DOHH2 (cell line): ENCODE measurements around the gene KLF2.

Experiments used
- H3F3A ChIP-seq: fragments of 200-600 bp; sonication (generic), shearing (Covaris generic); 2 replicates; pipeline ENCODE4 v1.6.0; 2016; ENCODE audit warnings: antibody characterized with exemption, mild to moderate bottlenecking; ENCODE audit not compliant: control insufficient read depth, insufficient read depth
- H3K27ac ChIP-seq: fragments of 200-600 bp; sonication (generic); 2 replicates; pipeline ENCODE4 v1.5.1; 2014; ENCODE audit warnings: low read depth, mild to moderate bottlenecking, low read length, moderate library complexity
- H3K27me3 ChIP-seq: fragments of 200-600 bp; sonication (generic); 2 replicates; pipeline ENCODE4 v1.6.1; 2014; ENCODE audit warnings: mild to moderate bottlenecking, low read length, mixed read lengths; ENCODE audit not compliant: control insufficient read depth
- H3K36me3 ChIP-seq: fragments of 200-600 bp; sonication (generic); 2 replicates; pipeline ENCODE4 v1.6.1; 2014; ENCODE audit warnings: mild to moderate bottlenecking, low read length, moderate library complexity, mixed read lengths; ENCODE audit not compliant: control insufficient read depth
- H3K4me1 ChIP-seq: fragments of 200-600 bp; sonication (generic); 2 replicates; pipeline ENCODE4 v1.6.1; 2014; ENCODE audit warnings: mild to moderate bottlenecking, low read length, mixed read lengths; ENCODE audit not compliant: control insufficient read depth
- H3K4me2 ChIP-seq: fragments of 200-600 bp; sonication (generic); 2 replicates; pipeline ENCODE4 v1.6.0; 2014; ENCODE audit warnings: mild to moderate bottlenecking, low read length, moderate library complexity
- H3K4me3 ChIP-seq: fragments of 200-600 bp; sonication (generic); 2 replicates; pipeline ENCODE4 v1.5.1; 2014; ENCODE audit warnings: mild to moderate bottlenecking, low read length, mixed read lengths
- H3K79me2 ChIP-seq: fragments of 200-600 bp; sonication (generic); 2 replicates; pipeline ENCODE4 v1.6.1; 2014; ENCODE audit warnings: mild to moderate bottlenecking, low read length, mixed read lengths; ENCODE audit not compliant: control insufficient read depth
- H3K9me2 ChIP-seq: fragments of 200-600 bp; sonication (generic); replicated peaks from 2 replicates; pipeline ENCODE4 v1.6.1; 2014; ENCODE audit warnings: mild to moderate bottlenecking, low read length, mixed read lengths; ENCODE audit not compliant: control insufficient read depth
- H3K9me3 ChIP-seq: fragments of 200-600 bp; sonication (generic); 2 replicates; pipeline ENCODE4 v1.6.1; 2014; ENCODE audit warnings: antibody characterized with exemption, low read length, mixed read lengths; ENCODE audit not compliant: control insufficient read depth, insufficient read depth
- H4K20me1 ChIP-seq: fragments of 200-600 bp; sonication (generic); 2 replicates; pipeline ENCODE4 v1.6.0; 2014; ENCODE audit warnings: low read depth, mild to moderate bottlenecking, antibody characterized with exemption, low read length, moderate library complexity; ENCODE audit not compliant: control insufficient read depth, insufficient read depth
- EZH2phosphoT487 ChIP-seq: fragments of 200-600 bp; sonication (generic); IDR thresholded peaks from 2 replicates; pipeline ENCODE4 v1.6.1; 2017; ENCODE audit warnings: borderline replicate concordance, mild to moderate bottlenecking, antibody characterized with exemption, low read length, moderate library complexity, mixed read lengths
- TF ChIP-seq, protein P1 (sequence below): fragments of 200-600 bp; sonication (generic); IDR thresholded peaks from one replicate; pipeline ENCODE4 v1.5.1; 2014; ENCODE audit warnings: antibody characterized with exemption, mild to moderate bottlenecking, low read depth, low read length; ENCODE audit not compliant: poor library complexity, severe bottlenecking

KLF2 gene

DNA sequence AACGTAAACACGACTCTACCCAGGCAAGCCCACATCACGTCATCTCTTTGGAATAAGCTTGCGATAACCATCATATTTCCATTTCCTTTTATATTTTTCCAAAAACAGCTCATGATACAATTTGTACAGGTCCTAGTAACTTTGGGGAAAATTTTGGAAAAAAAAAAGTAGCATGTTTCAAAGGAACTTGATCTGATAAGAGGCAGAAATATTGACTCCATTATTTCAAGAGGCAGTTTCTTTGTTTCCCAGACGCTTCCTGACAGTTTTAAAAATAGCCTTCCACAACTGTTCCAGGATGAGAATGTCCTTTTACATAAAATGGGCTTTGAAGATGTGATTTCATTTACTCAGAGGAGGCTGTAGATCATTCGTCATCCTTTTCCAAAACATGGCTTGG, 23.1 kb downstream of the KLF2 start:
- Histone ChIP-seq H3K9me3 (no peaks in the 10 kb centered on the region), H3K36me3 (no peaks in the 10 kb centered on the region), H3F3A (peaks cover 2% of the 10 kb centered on the region; the same call in 1 of the 2 replicates), H3K27me3 (0 out of 2 replicates have a peak, but pooled peaks cover 3% of the 10 kb centered on the region), H3K4me2 (no peak overlapping the region), H3K79me2 (no peaks in the 10 kb centered on the region), H3K9me2 (no peaks in the 10 kb centered on the region), H3K4me3 (no peak overlapping the region), H3K4me1 (peaks cover 6% of the 10 kb centered on the region), H3K27ac (no peak overlapping the region), H4K20me1 (no peaks in the 10 kb centered on the region; the same call in 1 of the 2 replicates)
- TF ChIP-seq, protein P1, sequence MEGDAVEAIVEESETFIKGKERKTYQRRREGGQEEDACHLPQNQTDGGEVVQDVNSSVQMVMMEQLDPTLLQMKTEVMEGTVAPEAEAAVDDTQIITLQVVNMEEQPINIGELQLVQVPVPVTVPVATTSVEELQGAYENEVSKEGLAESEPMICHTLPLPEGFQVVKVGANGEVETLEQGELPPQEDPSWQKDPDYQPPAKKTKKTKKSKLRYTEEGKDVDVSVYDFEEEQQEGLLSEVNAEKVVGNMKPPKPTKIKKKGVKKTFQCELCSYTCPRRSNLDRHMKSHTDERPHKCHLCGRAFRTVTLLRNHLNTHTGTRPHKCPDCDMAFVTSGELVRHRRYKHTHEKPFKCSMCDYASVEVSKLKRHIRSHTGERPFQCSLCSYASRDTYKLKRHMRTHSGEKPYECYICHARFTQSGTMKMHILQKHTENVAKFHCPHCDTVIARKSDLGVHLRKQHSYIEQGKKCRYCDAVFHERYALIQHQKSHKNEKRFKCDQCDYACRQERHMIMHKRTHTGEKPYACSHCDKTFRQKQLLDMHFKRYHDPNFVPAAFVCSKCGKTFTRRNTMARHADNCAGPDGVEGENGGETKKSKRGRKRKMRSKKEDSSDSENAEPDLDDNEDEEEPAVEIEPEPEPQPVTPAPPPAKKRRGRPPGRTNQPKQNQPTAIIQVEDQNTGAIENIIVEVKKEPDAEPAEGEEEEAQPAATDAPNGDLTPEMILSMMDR: no peak
- TF ChIP-seq EZH2phosphoT487: no peak

DNA sequence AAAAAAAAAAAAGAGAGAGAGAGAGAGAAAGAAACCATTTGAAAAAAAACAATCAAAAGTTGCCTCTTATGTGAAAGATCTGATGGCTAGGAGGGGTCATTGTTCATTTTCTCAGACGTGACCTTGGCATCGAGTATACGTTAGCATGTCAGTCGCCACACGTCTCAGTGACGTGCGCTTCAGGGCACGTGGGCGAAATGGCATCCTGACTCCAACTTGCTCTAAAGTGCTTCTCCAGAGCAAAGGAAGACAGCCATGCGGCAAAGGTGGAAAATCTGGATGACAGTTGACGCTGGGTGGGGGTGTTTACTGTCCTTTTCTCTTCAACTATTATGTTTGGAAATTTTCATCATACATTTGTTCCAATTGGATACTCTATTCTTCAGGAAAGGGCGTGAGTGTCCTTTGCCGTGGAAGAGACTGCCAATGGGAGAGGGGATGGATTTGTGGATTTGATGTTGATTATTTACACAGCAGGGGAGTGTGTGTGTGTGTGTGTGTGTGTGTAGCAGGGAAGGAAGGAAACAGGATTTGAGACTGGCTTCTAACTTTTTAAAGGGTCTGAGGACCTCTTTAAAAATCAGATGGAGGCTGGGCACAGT, 25.0 kb downstream of the KLF2 start:
- TF ChIP-seq, protein P1: no peak
- no peak for TF ChIP-seq EZH2phosphoT487
- no peaks in the 10 kb centered on the region for H3K9me2 ChIP-seq
- no peaks in the 10 kb centered on the region for H3K79me2 ChIP-seq
- H3K4me1 ChIP-seq: peaks cover 5% of the 10 kb centered on the region; the same call in 1 of the 2 replicates
- 0 out of 2 replicates have a peak, but pooled peaks cover 2% of the 10 kb centered on the region for H3F3A ChIP-seq
- H3K9me3 ChIP-seq: no peaks in the 10 kb centered on the region
- no peaks in the 10 kb centered on the region for H3K36me3 ChIP-seq
- H3K27ac ChIP-seq: no peak overlapping the region
- H3K27me3 ChIP-seq: 0 out of 2 replicates have a peak, but pooled peaks cover 3% of the 10 kb centered on the region
- no peak overlapping the region for H3K4me2 ChIP-seq
- H3K4me3 ChIP-seq: no peak overlapping the region
- no peaks in the 10 kb centered on the region; the same call in 1 of the 2 replicates for H4K20me1 ChIP-seq

DNA sequence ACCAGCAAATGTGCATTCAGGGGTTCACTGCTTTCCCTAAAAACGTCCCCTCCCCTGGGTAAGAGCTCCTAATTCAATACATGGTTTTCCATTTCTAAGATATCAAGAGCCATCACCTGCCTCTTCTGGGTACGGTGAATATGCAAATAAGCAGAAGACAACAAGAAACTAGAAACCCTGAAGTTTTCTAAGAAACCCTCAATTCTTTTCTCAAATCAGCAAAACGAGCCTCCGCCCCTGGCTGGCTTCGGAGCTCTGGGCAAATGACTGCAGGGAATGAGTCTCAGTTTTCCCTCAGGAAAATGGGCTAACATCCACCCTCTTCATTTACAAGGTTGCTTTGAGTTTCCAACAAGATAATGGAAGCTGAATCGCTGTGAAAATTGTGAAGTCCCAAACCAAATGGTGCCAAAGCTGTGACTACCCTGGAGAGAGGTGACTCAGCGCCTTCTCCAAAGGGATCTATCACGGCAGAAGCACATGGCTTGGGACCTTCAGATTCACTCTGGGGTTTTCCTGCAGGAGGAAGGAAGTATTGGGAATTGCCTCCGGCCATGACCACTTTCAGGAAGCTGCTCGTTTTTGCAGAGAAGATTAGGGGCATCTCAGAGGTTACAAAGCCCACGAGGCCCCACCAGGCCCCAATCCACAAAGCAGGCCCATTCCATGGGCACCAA, 26.6 kb downstream of the KLF2 start:
- Histone ChIP-seq H4K20me1 (no peaks in the 10 kb centered on the region; the same call in 1 of the 2 replicates), H3K27me3 (0 out of 2 replicates have a peak, but pooled peaks cover 3% of the 10 kb centered on the region), H3K4me3 (no peak overlapping the region), H3K9me3 (no peaks in the 10 kb centered on the region), H3K9me2 (no peaks in the 10 kb centered on the region), H3F3A (0 out of 2 replicates have a peak, but pooled peaks cover 2% of the 10 kb centered on the region), H3K79me2 (no peaks in the 10 kb centered on the region), H3K4me1 (peaks cover 5% of the 10 kb centered on the region; the same call in 1 of the 2 replicates), H3K27ac (no peak overlapping the region), H3K36me3 (no peaks in the 10 kb centered on the region), H3K4me2 (no peak overlapping the region)
- TF ChIP-seq, protein P1: no peak
- no peak for TF ChIP-seq EZH2phosphoT487
